ENCODE measurements around the gene ICAM5. TPM values are rescaled to one million over a fixed set of nuclear protein-coding genes. Genes with fewer than 3 reads are reported as not detected.
"Not testable (repeated sequence)": the region's sequence is repeated elsewhere in the genome, so short reads cannot be mapped to it uniquely, and the experiment has no call there.

Gene ICAM5
- total and polyA plus RNA-seq, 7 donors = 0.23 to 0.92 (median 0.69) TPM; not detected in 3

GRCh38 chr19:10277795-10278589, 11.8 kb upstream of the ICAM5 start:
- Histone ChIP-seq H3K27me3 (peaks cover 0 to 8% (median 0%) of the 10 kb centered on the region in 3 donors), H3K36me3 (no peaks in the 10 kb centered on the region), H3K4me3 (no peak overlapping the region), H3K4me1 (no peaks in the 10 kb centered on the region), H3K9me3 (no peaks in the 10 kb centered on the region), H3K27ac (no peak overlapping the region)
- no peak for DNase-seq
- 91 to 93% methylated on average over 9 of the region's 9 CpGs for WGBS, 2 donors
- intact Hi-C loops (cut with DNase I) = no loop called here
- TF ChIP-seq CTCF (IDR thresholded peaks at IDR 0.05) (no peak), POLR2AphosphoS5 (IDR thresholded peaks at IDR 0.05) (no peak), EP300 (IDR thresholded peaks at IDR 0.05) (no peak)

GRCh38 chr19:10278935-10279334, 10.8 kb upstream of the ICAM5 start:
- Histone ChIP-seq H3K36me3 (no peaks in the 10 kb centered on the region), H3K4me3 (no peak overlapping the region), H3K27ac (no peak overlapping the region), H3K27me3 (peaks cover 0 to 15% (median 0%) of the 10 kb centered on the region in 3 donors), H3K9me3 (no peaks in the 10 kb centered on the region), H3K4me1 (no peaks in the 10 kb centered on the region)
- TF ChIP-seq POLR2AphosphoS5 (IDR thresholded peaks at IDR 0.05) (no peak), POLR2A (IDR thresholded peaks at IDR 0.05) (no peak), CTCF (IDR thresholded peaks at IDR 0.05) (no peak), EP300 (IDR thresholded peaks at IDR 0.05) (no peak)
- intact Hi-C loops (cut with DNase I) = no loop called here
- no peak for DNase-seq
- 96 to 97% methylated on average over 1 of the region's 1 CpG for WGBS, 2 donors

- no peaks in the 10 kb centered on the region for H3K4me1 ChIP-seq
- 73 to 86% methylated on average over 5 of the region's 5 CpGs for WGBS, 2 donors
- H3K9me3 ChIP-seq = no peaks in the 10 kb centered on the region
- no peak for DNase-seq
- intact Hi-C loops (cut with DNase I) = no loop called here
- no peak overlapping the region for H3K27ac ChIP-seq
- peaks cover 0 to 23% (median 0%) of the 10 kb centered on the region in 3 donors for H3K27me3 ChIP-seq
- peaks cover 0 to 7% (median 0%) of the 10 kb centered on the region in 4 donors for H3K36me3 ChIP-seq
- H3K4me3 ChIP-seq = no peak overlapping the region
- TF ChIP-seq CTCF (IDR thresholded peaks at IDR 0.05) (no peak), EP300 (IDR thresholded peaks at IDR 0.05) (no peak), POLR2AphosphoS5 (IDR thresholded peaks at IDR 0.05) (no peak), POLR2A (IDR thresholded peaks at IDR 0.05) (no peak)
These were observed 9.9 kb upstream of the ICAM5 start for GRCh38 chr19:10279737-10280442.

- 92 to 93% methylated on average over 5 of the region's 5 CpGs for WGBS, 2 donors
- H3K27ac ChIP-seq; H3K4me3 ChIP-seq; intact Hi-C loops (cut with DNase I); H3K9me3 ChIP-seq; H3K36me3 ChIP-seq; H3K4me1 ChIP-seq; DNase-seq: not testable (repeated sequence)
- H3K27me3 ChIP-seq = peaks cover 3 to 45% (median 7%) of the 10 kb centered on the region in 3 donors
These were observed 7.7 kb upstream of the ICAM5 start for GRCh38 chr19:10282043-10282442.

GRCh38 chr19:10283301-10284064, 6.3 kb upstream of the ICAM5 start:
- H3K9me3 ChIP-seq = no peaks in the 10 kb centered on the region
- 61 to 81% methylated on average over 23 of the region's 23 CpGs for WGBS, 2 donors

More at GRCh38 chr19:10283301-10284064, 6.3 kb upstream of the ICAM5 start:
- peaks cover 16 to 55% (median 21%) of the 10 kb centered on the region in 3 donors for H3K27me3 ChIP-seq
- no peak for DNase-seq
- H3K36me3 ChIP-seq = peaks cover 0 to 9% (median 0%) of the 10 kb centered on the region in 4 donors
- intact Hi-C loops (cut with DNase I) = no loop called here
- TF ChIP-seq EP300 (IDR thresholded peaks at IDR 0.05) (no peak), CTCF (IDR thresholded peaks at IDR 0.05) (no peak), POLR2AphosphoS5 (IDR thresholded peaks at IDR 0.05) (no peak)
- no peak overlapping the region for H3K27ac ChIP-seq
- H3K4me3 ChIP-seq = no peak overlapping the region
- H3K4me1 ChIP-seq = peaks cover 0 to 14% (median 6%) of the 10 kb centered on the region in 4 donors
